Pulmonary artery endothelial cell (primary cell): ENCODE measurements around the gene TMEM184B. TPM values are rescaled to one million over a fixed set of nuclear protein-coding genes. Genes with fewer than 3 reads are reported as not detected.
"Not testable (repeated sequence)": the region's sequence is repeated elsewhere in the genome, so short reads cannot be mapped to it uniquely, and the experiment has no call there.

Experiments
- DNase-seq: peaks from one replicate; pipeline ENCODE4 v3.0.0-alpha.2; 2011; ENCODE audit warnings: low read depth, low spot score
- total RNA-seq: library from RNA; depleted of rRNA; stranded (reverse); fragments of >200 nt; gene quantifications from 2 replicates; pipeline ENCODE4 v1.2.3, GENCODE V29; 2014

The TMEM184B gene
- total RNA-seq, 1 donor from 2014 or later: 28.5 TPM

- DNase-seq: no peak
Measured at GRCh38 chr22:38184788-38185187, 88.0 kb downstream of the TMEM184B start.

- peak; percentile 94 for DNase-seq
Measured at GRCh38 chr22:38181453-38182200, 91.2 kb downstream of the TMEM184B start, which contains the start of gene PLA2G6. Gene PLA2G6 (minus strand): TSS chr22:38181830. CDS start chr22:38169426, 12,404 bp downstream.

- no peak for DNase-seq
Measured at GRCh38 chr22:38180841-38181452, 91.9 kb downstream of the TMEM184B start.

GRCh38 chr22:38178605-38178937 is 94.2 kb downstream of the TMEM184B start:
- not testable (repeated sequence) for DNase-seq

GRCh38 chr22:38177926-38178604 is 94.7 kb downstream of the TMEM184B start:
- peak; percentile 70 for DNase-seq

GRCh38 chr22:38177571-38177925 is 95.3 kb downstream of the TMEM184B start:
- DNase-seq: not testable (repeated sequence)

GRCh38 chr22:38177044-38177443 is 95.8 kb downstream of the TMEM184B start:
- no peak for DNase-seq

- DNase-seq: peak; percentile 100
Measured at GRCh38 chr22:38176170-38176741, 96.6 kb downstream of the TMEM184B start.

GRCh38 chr22:38175206-38176118 is 97.3 kb downstream of the TMEM184B start:
- DNase-seq: no peak

GRCh38 chr22:38174626-38175025 is 98.2 kb downstream of the TMEM184B start:
- no peak for DNase-seq

- DNase-seq: no peak
Measured at GRCh38 chr22:38173641-38173906, 99.2 kb downstream of the TMEM184B start.

- peak; percentile 96 for DNase-seq
Measured at GRCh38 chr22:38172832-38173640, 99.8 kb downstream of the TMEM184B start.

- DNase-seq: no peak
Measured at GRCh38 chr22:38171927-38172831, 100.6 kb downstream of the TMEM184B start.

GRCh38 chr22:38170469-38170868 is 102.3 kb downstream of the TMEM184B start:
- DNase-seq: no peak

Other genes starting within 250 kb of the TMEM184B start
- 8.7 and 12.9 TPM in 2 replicates for gene PICK1, start 215.6 kb downstream of the TMEM184B start, total RNA-seq
- gene SLC16A8, start 188.8 kb downstream of the TMEM184B start, total RNA-seq: 0.20 and 0.21 TPM in 2 replicates
- under 0.01 and 0.71 TPM in 2 replicates for gene BAIAP2L2, start 162.3 kb downstream of the TMEM184B start, total RNA-seq
- 2.0 and 3.9 TPM in 2 replicates for gene PLA2G6, start 91.2 kb downstream of the TMEM184B start, total RNA-seq
- 66.0 and 72.1 TPM in 2 replicates for gene MAFF, start 71.0 kb downstream of the TMEM184B start, total RNA-seq
- 123 and 124 TPM in 2 replicates for gene CSNK1E, start 44.4 kb upstream of the TMEM184B start, total RNA-seq
- gene KCNJ4, start 182.2 kb upstream of the TMEM184B start, total RNA-seq: not detected in 2 replicates
- 29.3 and 41.7 TPM in 2 replicates for gene KDELR3, start 195.1 kb upstream of the TMEM184B start, total RNA-seq
- gene DDX17, start 233.3 kb upstream of the TMEM184B start, total RNA-seq: 392 and 663 TPM in 2 replicates